ENCODE results near the gene SEPTIN8.

The SEPTIN8 gene

DNA sequence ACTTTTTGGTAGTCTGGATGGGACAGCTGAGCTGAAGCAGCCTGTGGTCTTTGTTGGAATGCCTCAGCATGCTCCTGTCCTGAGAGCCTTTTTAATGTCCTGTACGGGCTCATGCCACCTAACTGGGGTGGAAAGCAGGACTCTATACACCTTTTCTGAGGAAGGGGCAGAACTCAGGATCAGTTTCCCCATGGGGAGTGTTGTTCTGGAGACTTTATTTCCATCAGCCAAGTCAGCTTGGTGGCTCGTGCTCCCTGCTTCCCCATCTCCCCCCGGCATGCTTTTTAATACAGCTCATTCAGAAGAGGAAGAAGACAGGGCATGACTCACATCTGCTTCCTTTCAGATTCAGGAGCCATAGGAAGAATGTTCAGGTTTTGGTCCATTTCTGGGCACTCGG lies 5.1 kb upstream of the SEPTIN8 start:
- no peak for DNase-seq (ENCODE audit: low read depth)

DNA sequence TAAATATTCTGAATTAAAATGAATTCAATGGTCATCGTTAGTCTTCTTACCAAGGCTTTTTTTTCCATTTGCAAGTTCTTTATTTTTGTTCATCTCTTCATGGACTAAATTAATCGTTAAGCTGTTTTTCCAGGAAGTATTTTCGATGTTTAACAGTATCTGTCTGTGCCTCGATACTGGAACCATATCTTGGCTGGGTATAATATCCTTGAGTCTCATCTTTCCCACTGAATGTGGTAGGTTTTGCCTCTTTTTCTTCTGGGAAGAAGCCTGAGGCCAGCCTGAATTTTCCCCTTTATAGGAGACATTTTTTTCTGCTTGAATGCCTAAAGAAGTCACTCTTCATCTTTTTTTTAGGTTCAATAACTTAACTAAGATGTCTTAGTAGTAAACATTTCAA lies 4.0 kb upstream of the SEPTIN8 start:
- no peak for DNase-seq (ENCODE audit: low read depth)

DNA sequence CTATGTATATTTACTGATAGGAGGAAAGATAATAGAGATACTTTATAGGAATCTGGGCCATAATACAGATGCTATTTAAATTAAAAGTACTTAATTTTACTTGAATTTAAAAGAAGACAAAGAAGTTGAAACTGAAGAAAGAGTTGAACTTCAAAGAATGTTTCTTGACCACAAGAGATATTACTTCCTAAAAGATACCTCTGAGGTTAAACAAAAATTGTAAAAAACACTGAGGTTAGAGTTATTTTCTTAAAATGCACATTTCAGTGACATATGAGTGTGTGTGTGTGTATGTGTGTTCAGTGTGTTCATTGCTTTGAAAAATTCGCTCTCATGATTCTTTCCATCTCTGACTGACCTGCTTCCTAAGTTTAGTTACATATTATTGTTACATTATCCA lies 3.5 kb upstream of the SEPTIN8 start:
- DNase-seq (ENCODE audit: low read depth) = no peak

DNA sequence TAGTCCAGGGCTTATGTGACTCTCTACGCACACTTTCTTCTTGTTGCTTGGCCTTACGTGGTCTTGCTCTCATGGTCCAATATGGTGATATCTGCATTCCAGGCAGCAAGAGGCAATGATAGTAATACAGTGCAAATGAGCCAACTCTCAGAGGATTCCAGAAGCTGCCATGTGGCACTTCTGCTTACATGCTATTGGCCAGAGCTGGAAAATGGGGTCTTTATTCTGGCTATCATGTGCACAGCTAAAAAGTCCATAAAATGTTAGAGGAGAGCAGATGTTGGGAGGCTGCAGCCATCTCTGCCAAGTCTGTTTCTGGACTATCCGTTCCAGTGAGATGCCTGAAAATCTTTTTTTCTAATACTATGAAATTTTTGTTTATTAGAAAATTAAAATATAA lies 2.9 kb upstream of the SEPTIN8 start:
- no peak for DNase-seq (ENCODE audit: low read depth)

DNA sequence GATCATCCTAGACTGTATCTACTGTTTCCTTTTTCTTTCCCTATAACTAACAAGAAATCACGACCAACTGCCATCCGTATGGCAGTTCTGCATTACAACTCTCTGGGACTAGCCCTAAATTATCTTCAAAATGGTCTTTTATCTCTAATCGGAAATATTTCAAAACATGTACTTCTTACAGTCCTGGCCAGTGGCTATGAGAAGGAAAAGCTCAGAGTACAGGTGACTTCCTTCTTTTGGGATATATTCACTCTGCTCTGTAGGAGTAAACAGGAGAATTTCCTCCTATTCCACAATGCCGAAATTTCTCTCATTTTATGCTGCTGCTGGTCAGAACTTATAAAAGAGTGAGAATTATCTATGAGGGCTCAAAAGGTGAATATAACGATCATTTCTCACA lies 1.8 kb upstream of the SEPTIN8 start:
- no peak for DNase-seq (ENCODE audit: low read depth)

DNA sequence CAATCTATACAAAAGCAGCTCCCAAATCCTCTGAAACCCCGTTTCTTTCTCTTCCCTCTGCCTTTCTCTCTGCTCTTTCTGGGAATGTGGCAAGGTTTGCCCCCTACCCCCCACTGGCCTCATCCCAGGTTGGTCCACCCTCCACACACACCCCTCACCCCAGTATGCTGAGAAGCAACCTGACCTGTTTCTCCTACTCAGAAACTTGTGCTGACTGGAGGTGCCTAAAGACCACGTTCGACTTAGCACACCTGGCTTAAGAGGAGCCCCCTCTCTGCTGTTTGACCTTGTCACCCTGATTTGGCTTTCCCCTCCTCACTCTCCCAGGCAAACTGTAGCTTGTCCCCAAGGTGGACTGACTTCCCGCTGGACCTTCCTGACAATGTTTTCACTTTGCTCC lies 1.1 kb upstream of the SEPTIN8 start:
- no peak for DNase-seq (ENCODE audit: low read depth)

DNA sequence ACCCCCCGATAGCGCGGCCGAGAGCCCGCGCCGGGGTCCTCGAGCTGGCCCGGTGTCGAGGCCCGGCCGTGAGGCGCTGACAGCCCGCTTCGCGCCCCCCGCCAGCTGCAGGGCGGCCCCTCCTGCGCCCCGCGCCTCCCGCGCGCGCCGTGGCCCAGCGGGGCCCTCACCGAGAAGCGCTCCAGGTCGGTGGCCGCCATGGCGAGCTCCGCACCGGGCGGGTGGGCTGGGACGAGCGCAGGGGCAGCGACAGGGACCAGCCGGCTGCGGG lies 166 bp downstream of the SEPTIN8 start:
- no peak for DNase-seq (ENCODE audit: low read depth)

DNA sequence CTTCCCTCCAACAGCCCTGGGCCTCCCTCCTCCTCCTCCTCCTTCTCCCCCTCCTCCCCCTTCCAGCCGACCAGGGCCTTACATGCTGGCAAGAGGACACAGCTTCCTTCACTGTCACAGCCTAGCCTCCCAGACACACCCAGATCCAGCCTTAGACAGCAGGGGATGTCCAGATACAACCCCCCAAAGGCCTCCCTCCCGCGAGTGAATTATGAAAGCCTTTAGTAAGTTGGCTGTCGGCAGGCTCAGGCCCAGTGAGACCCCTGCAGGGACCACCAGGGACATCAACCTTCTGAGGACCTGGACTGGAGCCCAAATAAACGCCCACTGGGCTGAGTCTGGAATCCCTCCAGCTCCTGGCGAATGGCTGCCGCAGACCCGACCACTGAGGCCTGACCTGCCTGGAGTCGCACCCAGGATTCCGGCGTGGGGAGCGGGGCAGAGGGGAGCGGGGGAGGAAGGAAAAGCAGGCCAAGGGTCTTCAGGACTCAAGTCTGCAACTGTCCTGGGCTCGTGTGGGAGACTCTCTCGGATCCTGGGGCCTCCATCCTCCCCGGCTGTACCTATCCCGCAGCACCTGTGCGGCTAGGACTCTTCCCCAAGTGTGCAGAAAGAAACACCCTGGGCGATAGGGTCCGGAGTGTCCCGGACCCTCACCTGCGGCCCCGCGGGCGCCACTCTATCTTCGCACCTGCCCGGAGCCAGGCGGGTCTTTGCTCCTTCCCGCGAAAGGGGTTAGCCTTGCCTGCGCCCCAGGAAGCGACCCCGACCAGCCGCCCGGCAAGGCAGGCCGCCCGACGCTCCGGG lies 705 bp downstream of the SEPTIN8 start:
- no peak for DNase-seq (ENCODE audit: low read depth)

DNA sequence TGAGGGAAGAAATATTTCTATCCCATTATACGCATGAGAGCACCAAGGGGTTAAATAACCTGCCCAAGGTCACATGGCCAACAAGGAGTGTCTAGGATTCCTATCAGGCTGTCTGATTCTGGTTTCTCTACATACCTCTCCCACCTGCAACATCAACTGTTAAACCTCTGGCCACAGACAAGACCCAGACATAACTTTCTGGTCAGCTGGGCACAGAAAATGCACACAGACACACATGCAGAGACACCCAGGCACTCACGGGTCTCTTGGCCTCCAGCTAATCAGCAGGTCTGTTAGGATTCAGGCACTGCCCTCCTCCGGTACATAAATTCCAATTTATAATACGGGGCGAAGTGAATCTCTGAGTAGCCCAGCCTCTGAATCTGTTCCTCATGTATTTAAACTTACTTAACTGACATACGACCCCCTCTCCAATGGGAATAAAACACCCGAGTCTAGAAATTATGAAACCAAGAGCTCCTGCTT lies 1.5 kb downstream of the SEPTIN8 start:
- no peak for DNase-seq (ENCODE audit: low read depth)

DNA sequence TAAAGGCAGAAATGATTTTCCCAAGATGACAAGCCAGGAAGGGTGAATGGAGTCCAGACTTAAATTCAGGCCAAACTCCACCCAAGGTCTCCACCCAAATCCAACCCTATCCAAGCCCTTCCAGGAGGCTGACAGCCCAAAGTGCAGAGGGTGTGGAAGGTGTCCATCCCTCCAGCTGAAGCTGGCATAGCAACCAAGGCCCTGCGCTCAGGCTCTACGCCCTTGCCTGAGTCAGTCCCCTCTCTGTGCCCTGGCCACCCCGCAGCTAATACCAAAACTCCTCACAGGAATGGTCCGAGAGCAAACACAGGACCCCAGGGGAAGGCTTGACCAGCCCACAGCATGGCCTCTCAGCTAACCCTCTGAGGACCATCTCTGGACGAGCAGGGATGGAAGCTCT lies 2.1 kb downstream of the SEPTIN8 start:
- DNase-seq (ENCODE audit: low read depth) = no peak

DNA sequence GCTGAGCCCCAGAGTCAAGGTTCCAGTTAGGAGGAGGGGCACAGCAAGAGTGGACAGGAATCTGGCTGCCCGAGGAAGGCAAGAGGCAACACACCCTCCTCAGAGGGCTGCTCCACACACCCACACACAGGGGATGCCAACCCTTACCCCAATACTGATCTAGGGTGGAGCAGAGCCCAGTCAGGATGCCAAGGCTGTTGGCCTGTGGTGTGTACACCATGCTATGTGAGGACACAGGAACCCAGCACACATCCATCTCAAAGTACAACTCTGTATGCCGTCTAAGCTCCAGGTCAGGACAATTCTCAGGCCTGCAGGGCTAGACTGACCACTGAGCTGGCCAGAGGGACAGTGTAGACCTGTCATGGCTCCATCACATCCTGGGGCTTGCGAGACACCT lies 2.6 kb downstream of the SEPTIN8 start:
- DNase-seq (ENCODE audit: low read depth) = no peak

DNA sequence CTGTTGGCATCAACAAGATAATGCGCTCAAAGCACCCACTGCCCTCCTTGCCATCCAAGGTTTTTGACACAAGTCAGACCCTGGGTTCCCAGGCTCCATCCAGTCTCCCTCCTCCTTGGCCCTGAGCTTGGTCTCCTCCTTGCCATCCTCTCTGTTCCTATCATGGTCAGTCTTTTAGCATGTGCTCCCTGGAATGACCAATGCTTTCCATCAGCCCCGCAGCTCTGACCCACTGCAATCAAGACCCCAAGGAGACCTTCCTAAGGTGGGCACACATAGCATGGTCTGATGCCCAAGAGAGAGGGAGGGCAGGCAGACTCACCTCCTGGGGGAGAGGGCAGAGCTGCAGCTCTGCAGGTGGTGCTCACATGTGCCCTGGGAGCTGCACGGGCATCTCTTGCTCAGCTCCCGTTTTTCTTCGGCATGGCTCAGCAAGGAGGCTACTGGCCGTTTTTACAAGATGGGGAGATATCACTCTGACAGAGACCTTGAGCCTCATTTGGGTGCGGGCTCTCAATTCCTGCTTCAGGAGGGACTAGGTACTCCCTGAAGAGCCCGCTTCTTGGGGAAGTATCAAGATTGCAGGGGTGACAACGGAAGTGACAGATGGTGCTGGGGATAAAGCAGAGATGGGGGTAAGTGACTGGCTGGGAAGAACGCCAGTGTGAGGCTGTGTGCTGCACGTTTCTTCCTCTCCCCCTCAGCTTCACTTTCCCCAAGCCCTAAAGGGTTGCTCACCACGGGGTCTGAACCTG lies 3.3 kb downstream of the SEPTIN8 start:
- DNase-seq (ENCODE audit: low read depth) = no peak

DNA sequence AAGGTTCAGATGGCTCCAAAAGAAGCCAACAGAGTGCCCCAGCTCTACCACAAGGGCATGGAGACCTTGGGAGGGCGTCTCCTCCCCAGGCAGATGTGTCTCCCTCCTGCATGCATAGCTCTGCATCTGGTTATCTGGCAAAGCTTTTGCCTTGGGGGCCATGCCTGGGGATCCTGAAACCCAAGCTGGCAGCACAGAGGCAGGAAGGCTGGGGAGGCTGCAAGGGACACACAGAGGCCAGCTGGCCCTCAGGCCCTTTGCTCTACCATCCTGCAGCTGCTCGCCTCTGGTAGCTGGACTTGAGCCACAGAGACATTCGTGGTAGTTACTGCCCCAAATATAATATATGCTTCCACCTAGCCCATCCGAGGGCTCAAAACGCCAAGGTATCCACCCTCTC lies 3.9 kb downstream of the SEPTIN8 start:
- no peak for DNase-seq (ENCODE audit: low read depth)

DNA sequence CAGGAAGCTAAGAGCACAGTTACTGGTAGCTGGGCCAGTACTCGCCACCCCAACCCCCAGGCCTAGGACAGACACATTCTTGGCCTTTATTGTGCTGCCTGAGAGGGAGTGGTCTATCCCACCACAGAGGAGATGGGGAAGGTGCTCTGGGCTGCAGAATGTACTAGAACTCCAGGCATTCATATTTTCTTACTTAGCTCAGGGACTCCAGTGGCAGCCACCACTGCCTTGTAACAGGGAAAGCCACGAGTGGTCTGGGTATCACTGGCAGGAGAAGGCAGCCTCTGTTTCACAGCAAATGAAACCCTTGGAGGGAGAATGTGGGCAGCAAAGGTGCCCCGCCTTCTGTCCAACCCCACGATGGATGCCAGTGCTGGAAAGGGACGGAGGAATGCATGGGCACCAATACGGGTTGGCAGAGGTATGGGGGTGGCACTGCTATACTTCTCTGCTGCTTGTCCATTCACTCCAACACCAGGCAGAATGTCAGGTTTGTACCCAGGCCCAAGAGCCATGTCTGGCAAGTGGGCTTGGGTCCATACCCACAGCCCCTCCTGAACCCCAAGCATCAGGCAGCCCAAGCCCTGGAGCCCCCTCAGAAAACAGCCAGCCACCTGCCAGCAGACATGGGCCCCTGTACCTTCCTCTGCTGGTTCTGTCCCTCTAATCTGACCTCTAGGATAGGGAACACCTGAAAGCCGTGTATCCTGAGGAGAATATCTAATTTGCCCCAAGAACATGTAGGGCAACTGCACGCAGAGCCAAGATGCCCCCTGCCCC lies 4.6 kb downstream of the SEPTIN8 start:
- no peak for DNase-seq (ENCODE audit: low read depth)

DNA sequence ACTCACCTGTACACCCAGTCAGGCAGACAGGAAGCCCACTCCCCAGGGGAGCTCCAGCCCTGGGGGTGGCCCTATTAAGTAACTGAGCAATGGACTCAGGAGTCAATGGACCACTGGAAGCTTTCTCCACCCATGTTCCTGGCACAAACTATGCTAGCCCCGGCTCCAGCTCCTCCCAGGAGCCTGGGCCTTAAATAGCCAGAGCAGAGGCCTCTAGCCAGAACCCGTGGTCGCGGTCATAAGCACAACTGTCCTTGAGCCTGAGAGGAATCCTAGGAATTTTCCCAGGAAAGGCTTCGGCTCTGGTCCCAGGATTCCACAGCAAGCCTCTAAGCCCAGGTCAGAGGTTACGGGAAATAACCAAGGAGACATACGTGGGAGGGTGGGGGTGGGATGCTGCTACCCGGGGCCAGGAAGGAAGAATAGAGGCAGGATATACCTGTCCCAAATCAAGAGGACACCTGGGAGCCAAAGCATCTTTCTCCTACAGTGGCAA lies 5.5 kb downstream of the SEPTIN8 start:
- no peak for DNase-seq (ENCODE audit: low read depth)

DNA sequence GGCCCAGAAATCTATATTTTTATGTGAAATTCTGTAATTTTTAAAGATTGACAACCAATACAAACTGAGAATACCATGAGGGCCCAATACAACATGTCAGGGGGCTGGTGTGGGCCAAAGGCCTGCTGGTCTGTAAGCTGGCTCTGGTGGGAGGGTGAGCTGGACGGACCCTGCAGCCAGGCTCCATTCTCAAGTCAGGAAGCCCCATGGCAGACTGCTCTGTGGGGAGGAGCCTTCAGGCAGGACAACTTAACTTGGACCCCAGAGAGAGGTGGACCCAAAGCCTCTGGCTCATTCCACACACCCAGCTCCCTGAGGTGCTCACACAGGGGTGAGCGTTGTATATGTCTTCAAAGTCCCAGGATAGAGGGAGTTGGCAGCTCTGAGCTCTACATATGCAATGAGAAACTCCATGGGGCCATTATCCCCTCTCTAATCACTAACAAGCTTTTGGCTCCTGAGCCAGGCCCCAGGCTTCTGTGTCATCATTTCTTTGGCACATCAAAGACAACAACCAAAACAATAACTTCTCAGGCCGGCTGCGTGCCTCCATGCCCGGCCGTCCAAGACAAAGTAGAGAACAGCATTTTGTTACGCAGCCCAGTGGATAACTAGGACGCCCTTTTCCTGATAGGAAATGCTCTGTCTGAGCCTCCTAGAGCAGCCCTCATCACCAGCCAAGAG lies 6.4 kb downstream of the SEPTIN8 start:
- DNase-seq (ENCODE audit: low read depth) = no peak

DNA sequence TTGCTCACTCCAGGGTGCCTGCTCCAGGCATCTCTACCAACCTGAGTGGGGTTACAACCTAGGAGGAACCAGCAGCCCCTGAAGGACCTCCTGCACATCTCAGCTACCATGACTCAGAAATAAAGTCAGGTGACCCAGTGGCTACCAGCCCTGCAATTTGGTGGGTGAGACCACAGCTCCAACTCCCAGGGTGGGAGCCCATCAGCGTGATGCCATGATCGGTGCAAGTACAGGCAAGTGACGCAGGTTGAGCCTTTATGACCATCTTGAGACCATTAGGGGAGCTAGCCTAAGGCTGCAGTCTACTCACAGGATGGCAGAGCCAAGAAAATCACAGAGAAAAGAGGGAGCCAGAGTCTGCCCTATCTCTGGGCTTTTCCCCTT lies 8.6 kb downstream of the SEPTIN8 start:
- DNase-seq (ENCODE audit: low read depth) = no peak

DNA sequence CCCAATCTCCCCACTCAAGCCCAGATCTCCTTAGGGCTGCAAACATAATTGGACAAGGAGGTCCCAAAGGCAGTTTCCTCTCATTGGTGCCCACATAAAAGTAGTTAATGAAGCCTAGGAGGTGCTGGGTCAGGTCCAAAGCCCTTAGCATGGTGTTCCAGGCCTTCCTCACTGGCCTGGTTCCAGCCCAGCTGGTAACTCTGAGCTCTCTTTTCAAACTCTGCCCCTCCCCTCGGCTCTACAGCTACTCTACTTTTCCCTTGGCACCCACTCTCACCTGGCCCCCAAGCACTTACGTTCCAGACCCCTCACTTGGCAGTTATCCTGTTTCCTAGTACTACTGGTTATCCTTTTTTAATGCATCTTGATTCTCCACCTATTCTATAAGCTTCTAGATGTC lies 9.9 kb downstream of the SEPTIN8 start:
- DNase-seq (ENCODE audit: low read depth) = no peak

DNA sequence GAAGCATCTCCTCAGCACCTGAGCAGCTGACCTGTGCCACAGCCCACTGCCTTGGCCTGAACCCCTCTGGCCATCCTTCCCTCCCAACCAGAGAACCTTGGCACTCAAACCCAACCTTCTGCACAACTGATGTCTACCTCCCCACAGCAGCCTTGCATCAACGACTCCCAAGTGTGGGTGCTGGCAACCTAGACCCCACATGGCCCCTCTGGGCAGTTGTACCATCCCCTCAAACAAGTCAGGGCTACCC lies 10.3 kb downstream of the SEPTIN8 start:
- no peak for DNase-seq (ENCODE audit: low read depth)

DNA sequence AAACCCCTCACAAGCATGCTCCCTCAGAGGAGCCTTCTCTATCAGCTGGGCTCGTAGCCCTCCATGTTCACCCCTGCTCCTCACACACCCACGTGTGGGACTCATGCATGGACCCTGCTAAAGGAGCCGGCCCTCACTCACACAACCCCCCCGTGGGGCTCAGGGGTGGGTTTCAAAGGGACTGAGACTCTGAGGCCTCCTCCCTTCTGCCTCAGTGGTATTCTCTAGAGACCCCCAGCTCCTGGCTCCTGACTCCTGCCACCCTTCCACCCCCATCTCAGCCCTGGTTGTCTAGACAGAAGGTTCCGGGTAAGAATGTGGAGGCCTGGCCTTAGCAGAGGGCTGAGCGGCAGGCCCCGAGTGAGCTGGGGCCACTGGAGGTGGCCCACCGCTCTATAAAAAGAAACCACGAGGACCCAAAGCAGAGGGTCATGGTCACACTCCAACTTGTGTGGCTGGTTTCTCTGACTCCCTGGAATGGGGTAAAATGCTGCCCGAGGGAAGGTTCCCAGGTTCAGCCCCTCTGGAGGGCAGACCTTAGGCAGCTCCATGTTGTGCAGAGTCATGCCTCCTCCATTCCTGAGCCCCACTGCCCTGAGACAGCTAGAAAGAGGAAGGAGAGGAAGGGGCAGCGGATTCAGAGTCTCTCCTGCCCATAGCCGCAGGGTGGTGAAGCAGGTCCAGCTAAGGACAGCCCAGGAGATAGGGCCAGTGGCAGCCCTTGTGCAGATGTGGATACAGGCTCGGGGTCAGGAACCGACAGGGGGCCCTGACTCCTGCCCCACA lies 10.8 kb downstream of the SEPTIN8 start:
- DNase-seq (ENCODE audit: low read depth) = no peak

DNA sequence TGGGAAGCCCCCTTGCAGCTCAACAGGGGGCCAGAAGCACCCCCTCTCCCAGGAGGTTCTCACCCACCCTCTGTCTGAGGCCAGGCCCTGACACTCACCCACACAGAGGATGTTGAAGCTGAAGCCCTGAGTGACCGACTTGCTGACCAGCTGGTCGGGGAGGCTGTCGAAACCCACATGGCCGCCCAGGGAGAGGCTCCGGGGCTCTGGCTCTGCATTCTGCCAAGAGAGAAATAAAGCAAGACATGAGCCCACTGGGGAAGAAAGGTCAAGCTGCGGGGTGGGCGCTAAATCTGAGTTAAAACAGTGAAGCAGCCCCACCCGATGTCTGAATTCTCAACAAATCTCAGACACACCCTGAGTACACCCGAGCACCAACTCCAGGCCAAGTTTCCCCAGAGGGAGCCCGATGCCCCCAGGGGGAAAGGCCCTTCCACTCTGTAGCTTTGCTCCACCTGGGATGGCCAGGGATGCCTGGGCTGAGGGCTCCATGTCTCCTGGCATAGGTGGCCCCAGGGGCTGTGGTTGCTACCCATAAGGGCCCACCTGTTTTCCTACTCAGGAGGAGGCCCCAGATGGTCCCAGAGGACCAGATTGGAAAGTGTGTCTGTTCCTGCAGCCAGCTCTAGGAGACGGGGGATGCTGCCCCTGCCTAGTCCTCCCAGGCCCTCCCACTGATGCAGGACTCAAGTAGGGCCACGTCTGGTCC lies 11.6 kb downstream of the SEPTIN8 start:
- DNase-seq (ENCODE audit: low read depth) = no peak
